Gastroesophageal sphincter (tissue), 4 donors: Measurements from ENCODE around the gene NFKB2. TPM values are rescaled to one million over a fixed set of nuclear protein-coding genes. Genes with fewer than 3 reads are reported as not detected.

Experiments
- ATAC-seq: fragments of 150-250 bp; one replicate; pipeline ENCODE4 v1.9.1; 2016; ENCODE audit warnings: mild to moderate bottlenecking, moderate library complexity
- H3K27ac ChIP-seq, 4 donors: fragments of 200-600 bp; sonication (generic) in 3 of 4; 1 replicate in 3 of 4; 2 replicates in 1 of 4; pipeline ENCODE4 v1.5.1; 2016 to 2019
- H3K27me3 ChIP-seq: fragments of 200-600 bp; sonication (generic); one replicate; pipeline ENCODE4 v1.5.1; 2019
- H3K36me3 ChIP-seq, 2 donors: fragments of 200-600 bp; sonication (generic); one replicate each; pipeline ENCODE4 v1.5.1; 2019; ENCODE audit warnings: control low read depth in 1 of 2
- H3K4me1 ChIP-seq, 3 donors: fragments of 200-600 bp; sonication (generic); 1 replicate in 2 of 3; 2 replicates in 1 of 3; pipeline ENCODE4 v1.5.1; 2016 to 2019; ENCODE audit warnings: control low read depth in 2 of 3
- H3K4me3 ChIP-seq, 2 donors: fragments of 200-600 bp; sonication (generic); one replicate each; pipeline ENCODE4 v1.5.1; 2019; ENCODE audit warnings: mild to moderate bottlenecking in 1 of 2, moderate library complexity in 1 of 2
- H3K9me3 ChIP-seq, 3 donors: fragments of 200-600 bp; sonication (generic); one replicate each; pipeline ENCODE4 v1.5.1; 2017 to 2019; ENCODE audit warnings: control low read depth in 2 of 3
- EP300 ChIP-seq: sonication (generic); formaldehyde crosslinking; IDR thresholded peaks from one replicate; pipeline ENCODE4 v1.6.1; 2017; ENCODE audit warnings: antibody characterized with exemption, mild to moderate bottlenecking
- POLR2A ChIP-seq, 2 donors: fragments of 450-650 bp; IDR thresholded peaks; one replicate each; pipeline ENCODE4 v1.6.1; 2017; ENCODE audit warnings: antibody characterized with exemption in 2 of 2, mild to moderate bottlenecking in 2 of 2, moderate library complexity in 1 of 2
- POLR2AphosphoS5 ChIP-seq: sonication (generic); formaldehyde crosslinking; IDR thresholded peaks from one replicate; pipeline ENCODE4 v1.6.1; 2017; ENCODE audit warnings: antibody characterized with exemption
- WGBS, 2 donors: methylation state at CpG; one replicate each; pipeline ENCODE4 v1.1.5; 2018; ENCODE audit warnings: low coverage in 1 of 2; 5-methylcytosine and 5-hydroxymethylcytosine counted together
- total RNA-seq, 4 donors: library from RNA; depleted of rRNA; stranded (reverse); fragments of >200 nt; gene quantifications; one replicate each; pipeline ENCODE4 v1.1.0, GENCODE V29; 2016
- TF ChIP-seq, protein P1 (sequence below), 4 experiments: fragments of 200-600 bp in 2 of 4; fragments of 450-650 bp in 2 of 4; sonication (generic) in 1 of 4; IDR thresholded peaks; one replicate each; pipeline ENCODE4 v1.5.1; 2017 to 2019; ENCODE audit warnings: antibody characterized with exemption in 4 of 4, mild to moderate bottlenecking in 2 of 4, moderate library complexity in 2 of 4

NFKB2 gene
- total RNA-seq, 4 donors from 2014 or later: 20.5 to 31.6 (median 24.8) TPM

GRCh38 chr10:102425444-102425843 is 29.9 kb downstream of the NFKB2 start:
- peaks cover 0 to 28% (median 13%) of the 10 kb centered on the region in 3 donors for H3K4me1 ChIP-seq
- TF ChIP-seq EP300: no peak
- TF ChIP-seq, protein P1, sequence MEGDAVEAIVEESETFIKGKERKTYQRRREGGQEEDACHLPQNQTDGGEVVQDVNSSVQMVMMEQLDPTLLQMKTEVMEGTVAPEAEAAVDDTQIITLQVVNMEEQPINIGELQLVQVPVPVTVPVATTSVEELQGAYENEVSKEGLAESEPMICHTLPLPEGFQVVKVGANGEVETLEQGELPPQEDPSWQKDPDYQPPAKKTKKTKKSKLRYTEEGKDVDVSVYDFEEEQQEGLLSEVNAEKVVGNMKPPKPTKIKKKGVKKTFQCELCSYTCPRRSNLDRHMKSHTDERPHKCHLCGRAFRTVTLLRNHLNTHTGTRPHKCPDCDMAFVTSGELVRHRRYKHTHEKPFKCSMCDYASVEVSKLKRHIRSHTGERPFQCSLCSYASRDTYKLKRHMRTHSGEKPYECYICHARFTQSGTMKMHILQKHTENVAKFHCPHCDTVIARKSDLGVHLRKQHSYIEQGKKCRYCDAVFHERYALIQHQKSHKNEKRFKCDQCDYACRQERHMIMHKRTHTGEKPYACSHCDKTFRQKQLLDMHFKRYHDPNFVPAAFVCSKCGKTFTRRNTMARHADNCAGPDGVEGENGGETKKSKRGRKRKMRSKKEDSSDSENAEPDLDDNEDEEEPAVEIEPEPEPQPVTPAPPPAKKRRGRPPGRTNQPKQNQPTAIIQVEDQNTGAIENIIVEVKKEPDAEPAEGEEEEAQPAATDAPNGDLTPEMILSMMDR (IDR thresholded peaks at IDR 0.05): no peak
- no peak for TF ChIP-seq POLR2AphosphoS5
- TF ChIP-seq POLR2A (IDR thresholded peaks at IDR 0.05): no peak
- WGBS, 2 donors: 45 to 57% methylated on average over 1 of the region's 1 CpG
- no peak for ATAC-seq
- H3K36me3 ChIP-seq: peaks cover 0 to 24% of the 10 kb centered on the region in 2 donors
- H3K4me3 ChIP-seq: no peak overlapping the region
- H3K27ac ChIP-seq: no peak overlapping the region
- no peaks in the 10 kb centered on the region for H3K27me3 ChIP-seq
- H3K9me3 ChIP-seq: no peaks in the 10 kb centered on the region

- Histone ChIP-seq H3K4me3 (no peak overlapping the region), H3K27ac (no peak overlapping the region), H3K27me3 (no peaks in the 10 kb centered on the region), H3K36me3 (peaks cover 0 to 24% of the 10 kb centered on the region in 2 donors), H3K4me1 (peaks cover 0 to 36% (median 19%) of the 10 kb centered on the region in 3 donors), H3K9me3 (no peaks in the 10 kb centered on the region)
- TF ChIP-seq EP300 (no peak), POLR2AphosphoS5 (no peak), POLR2A (IDR thresholded peaks at IDR 0.05) (no peak)
- TF ChIP-seq, protein P1 (IDR thresholded peaks at IDR 0.05): no peak
- ATAC-seq: no peak
- WGBS, 2 donors: 69 to 76% methylated on average over 7 of the region's 7 CpGs
These were observed 31.3 kb downstream of the NFKB2 start for GRCh38 chr10:102426803-102427287.

DNA sequence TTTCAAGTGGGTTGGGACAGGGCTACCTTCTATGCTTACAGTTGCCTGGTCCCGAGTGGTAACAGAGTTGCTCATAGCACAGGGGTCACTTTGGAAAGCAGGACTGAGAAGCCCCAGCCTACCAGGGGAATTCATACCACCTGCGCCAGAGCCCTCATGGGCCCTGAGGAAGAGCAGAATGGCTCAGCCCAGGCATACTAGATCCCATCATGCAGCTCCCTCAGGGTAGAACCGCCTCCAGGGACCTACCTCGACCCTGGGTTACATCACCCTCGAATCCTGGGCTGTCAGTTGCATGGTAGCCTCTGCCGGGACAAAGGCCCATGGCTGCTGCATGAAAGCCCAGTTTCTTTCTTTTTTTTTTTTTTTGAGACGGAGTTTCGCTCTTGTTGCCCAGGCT is 34.0 kb downstream of the NFKB2 start:
- Histone ChIP-seq H3K27me3 (peaks cover 11% of the 10 kb centered on the region), H3K4me3 (no peak overlapping the region), H3K4me1 (peaks cover 0 to 26% (median 6%) of the 10 kb centered on the region in 3 donors), H3K36me3 (peaks cover 0 to 6% of the 10 kb centered on the region in 2 donors), H3K9me3 (no peaks in the 10 kb centered on the region), H3K27ac (no peak overlapping the region)
- ATAC-seq: no peak
- TF ChIP-seq EP300 (no peak), POLR2A (IDR thresholded peaks at IDR 0.05) (no peak), POLR2AphosphoS5 (no peak)
- TF ChIP-seq, protein P1 (IDR thresholded peaks at IDR 0.05): no peak
- WGBS, 2 donors: 78 to 90% methylated on average over 2 to 5 of the region's 8 CpGs

DNA sequence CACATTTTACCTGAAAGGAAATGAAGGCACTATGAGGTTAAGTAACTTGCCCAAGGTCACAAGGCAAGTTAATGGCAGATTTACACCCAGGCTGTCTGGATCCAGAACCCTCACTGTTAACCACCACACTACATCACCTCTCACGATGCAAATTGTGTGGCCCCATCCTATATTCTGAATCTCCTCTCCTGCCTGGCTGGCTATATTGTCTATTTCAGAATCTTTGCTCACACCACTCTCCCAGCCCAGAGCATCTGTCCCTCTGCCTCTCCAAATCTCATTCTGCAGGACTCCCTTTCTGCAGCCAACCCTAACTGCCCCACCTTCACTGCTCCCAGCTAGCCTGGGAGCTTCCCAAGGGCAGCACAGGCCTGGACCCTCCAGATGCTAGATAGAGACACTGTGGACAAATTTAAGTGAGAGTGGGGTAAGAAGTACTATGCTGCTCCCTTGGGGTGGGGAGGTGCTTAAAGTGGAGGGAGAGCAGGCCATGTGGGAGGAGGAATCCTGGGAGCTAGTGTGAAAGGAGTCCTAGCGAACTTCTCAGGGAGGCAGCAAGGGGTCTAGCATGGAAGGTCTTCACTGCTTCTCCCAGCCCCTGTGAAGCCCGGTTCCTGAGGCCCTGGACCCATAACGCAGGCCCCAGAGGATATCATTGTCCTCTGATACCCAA is 36.1 kb downstream of the NFKB2 start:
- H3K27me3 ChIP-seq: peaks cover 32% of the 10 kb centered on the region
- no peaks in the 10 kb centered on the region for H3K9me3 ChIP-seq
- H3K4me3 ChIP-seq: peak overlapping the region; percentile 73 to 94
- peak overlapping the region in 3 of 4 donors; percentile 84 to 88 (median 85) for H3K27ac ChIP-seq
- 25 to 44% methylated on average over 1 to 2 of the region's 4 CpGs for WGBS, 2 donors
- ATAC-seq: peak; percentile 9
- H3K4me1 ChIP-seq: peaks cover 0 to 40% (median 6%) of the 10 kb centered on the region in 3 donors
- TF ChIP-seq, protein P1 (IDR thresholded peaks at IDR 0.05): no peak
- TF ChIP-seq POLR2AphosphoS5 (no peak), EP300 (no peak), POLR2A (IDR thresholded peaks at IDR 0.05) (no peak)
- no peaks in the 10 kb centered on the region for H3K36me3 ChIP-seq
